Liver (tissue), 9 donors: ENCODE results near the gene TERT. TPM values are rescaled to one million over a fixed set of nuclear protein-coding genes. Genes with fewer than 3 reads are reported as not detected.

Source experiments
- DNase-seq: peaks from one replicate; pipeline ENCODE4 v3.0.0-alpha.2; 2017; ENCODE audit warnings: low spot score
- H3K27ac ChIP-seq, 2 donors: one replicate each; pipeline ENCODE4 v1.7.0; 2013; ENCODE audit warnings: inconsistent platforms in 2 of 2, low read length in 2 of 2, control low read depth in 1 of 2, low read depth in 1 of 2, mild to moderate bottlenecking in 1 of 2
- H3K27me3 ChIP-seq, 4 donors: one replicate each; pipeline versions ENCODE4 v1.6.1 to v1.7.0; 2013; ENCODE audit warnings: low read length in 3 of 4, inconsistent platforms in 1 of 4, mild to moderate bottlenecking in 1 of 4, moderate library complexity in 1 of 4; ENCODE audit not compliant: control insufficient read depth in 4 of 4, insufficient read depth in 4 of 4
- H3K36me3 ChIP-seq, 4 donors: one replicate each; pipeline versions ENCODE4 v1.6.1 to v1.7.0; 2013; ENCODE audit warnings: low read length in 3 of 4, mild to moderate bottlenecking in 3 of 4, low read depth in 1 of 4, moderate library complexity in 1 of 4; ENCODE audit not compliant: control insufficient read depth in 4 of 4, insufficient read depth in 3 of 4
- H3K4me1 ChIP-seq, 4 donors: one replicate each; pipeline versions ENCODE4 v1.6.1 to v1.7.0; 2013; ENCODE audit warnings: low read length in 3 of 4, mild to moderate bottlenecking in 3 of 4, moderate library complexity in 1 of 4; ENCODE audit not compliant: control insufficient read depth in 4 of 4, insufficient read depth in 4 of 4
- H3K4me3 ChIP-seq, 3 donors: one replicate each; pipeline versions ENCODE4 v1.6.1 to v1.7.0; 2013; ENCODE audit warnings: low read length in 3 of 3, control low read depth in 1 of 3, low read depth in 1 of 3, mild to moderate bottlenecking in 1 of 3
- H3K9ac ChIP-seq, 2 donors: one replicate each; pipeline ENCODE4 v1.7.0; 2013; ENCODE audit warnings: low read length in 2 of 2, mild to moderate bottlenecking in 2 of 2, moderate library complexity in 2 of 2, control low read depth in 1 of 2, low read depth in 1 of 2
- H3K9me3 ChIP-seq, 4 donors: one replicate each; pipeline versions ENCODE4 v1.6.1 to v1.7.0; 2013; ENCODE audit warnings: low read length in 3 of 4; ENCODE audit not compliant: control insufficient read depth in 4 of 4
- EGR1 ChIP-seq, 2 donors: IDR thresholded peaks; 2 replicates each; pipeline ENCODE4 v1.6.1; 2016 to 2018; ENCODE audit warnings: antibody characterized with exemption in 2 of 2, low read depth in 2 of 2
- FOXA1 ChIP-seq: IDR thresholded peaks from 2 replicates; pipeline ENCODE4 v1.6.1; 2016; ENCODE audit warnings: antibody characterized with exemption
- FOXA2 ChIP-seq: IDR thresholded peaks from 2 replicates; pipeline ENCODE4 v1.6.1; 2016; ENCODE audit warnings: antibody characterized with exemption
- GABPA ChIP-seq, 2 donors: IDR thresholded peaks in 1 of 2; conservative IDR thresholded peaks in 1 of 2; 2 replicates each; pipeline ENCODE4 v1.6.1; 2016; ENCODE audit warnings: antibody characterized with exemption in 2 of 2, mild to moderate bottlenecking in 1 of 2, moderate library complexity in 1 of 2
- HNF4A ChIP-seq, 2 donors: conservative IDR thresholded peaks; 2 replicates each; pipeline ENCODE4 v1.6.1; 2016; ENCODE audit warnings: antibody characterized with exemption in 2 of 2, mild to moderate bottlenecking in 2 of 2
- HNF4G ChIP-seq: IDR thresholded peaks from 2 replicates; pipeline ENCODE4 v1.6.1; 2016; ENCODE audit warnings: antibody characterized with exemption
- JUND ChIP-seq, 2 donors: IDR thresholded peaks; 2 replicates each; pipeline ENCODE4 v1.6.1; 2016; ENCODE audit warnings: antibody characterized with exemption in 2 of 2
- NR2F2 ChIP-seq: IDR thresholded peaks from 2 replicates; pipeline ENCODE4 v1.6.1; 2016; ENCODE audit warnings: antibody characterized with exemption
- RAD21 ChIP-seq, 2 donors: IDR thresholded peaks; 2 replicates each; pipeline ENCODE4 v1.6.1; 2016; ENCODE audit warnings: antibody characterized with exemption in 2 of 2, mild to moderate bottlenecking in 2 of 2
- RXRA ChIP-seq, 2 donors: IDR thresholded peaks; 2 replicates each; pipeline ENCODE4 v1.6.1; 2017 to 2018; ENCODE audit warnings: antibody characterized with exemption in 2 of 2, mild to moderate bottlenecking in 1 of 2
- SP1 ChIP-seq: IDR thresholded peaks from 2 replicates; pipeline ENCODE4 v1.6.1; 2018; ENCODE audit warnings: antibody characterized with exemption, mild to moderate bottlenecking
- TAF1 ChIP-seq: conservative IDR thresholded peaks from 2 replicates; pipeline ENCODE4 v1.6.1; 2016; ENCODE audit warnings: antibody characterized with exemption, mild to moderate bottlenecking
- YY1 ChIP-seq: IDR thresholded peaks from 2 replicates; pipeline ENCODE4 v1.6.1; 2016; ENCODE audit warnings: antibody characterized with exemption, mild to moderate bottlenecking
- WGBS: extraction: QIAGEN DNeasy Blood & Tissue Kit; methylation state at CpG from one replicate; pipeline ENCODE4 v1.1.7; 2013; 5-methylcytosine and 5-hydroxymethylcytosine counted together
- polyA plus RNA-seq, 2 donors: library from polyadenylated mRNA; stranded (reverse) in 1 of 2; unstranded in 1 of 2; fragments of 200-250 nt in 1 of 2; fragments of >200 nt in 1 of 2; fragmentation: Nextera tagmentation in 1 of 2; extraction: Ambion mirVana in 1 of 2; gene quantifications; one replicate each; pipeline versions ENCODE4 v1.2.1 to v1.2.3, GENCODE V29; 2013 to 2015
- total RNA-seq, 2 donors: library from RNA; depleted of rRNA; stranded (reverse); fragments of >200 nt; gene quantifications; one replicate each; pipeline ENCODE4 v1.2.3, GENCODE V29; 2014
- TF ChIP-seq, protein P1 (sequence below): IDR thresholded peaks from 2 replicates; pipeline ENCODE4 v1.6.1; 2016; ENCODE audit warnings: antibody characterized with exemption
- TF ChIP-seq, protein P2 (sequence below): IDR thresholded peaks from 2 replicates; pipeline ENCODE4 v1.6.1; 2016; ENCODE audit warnings: antibody characterized with exemption
- TF ChIP-seq, protein P3 (sequence below): IDR thresholded peaks from 2 replicates; pipeline ENCODE4 v1.6.1; 2016; ENCODE audit warnings: antibody characterized with exemption, mild to moderate bottlenecking
- TF ChIP-seq, protein P4 (sequence below): IDR thresholded peaks from 2 replicates; pipeline ENCODE4 v1.6.1; 2016; ENCODE audit warnings: antibody characterized with exemption
- TF ChIP-seq, protein P5 (sequence below): fragments of 150-350 bp; IDR thresholded peaks from 2 replicates; pipeline ENCODE4 v1.5.1; 2017; ENCODE audit warnings: improper control_type of control experiment, low read depth, low read length; ENCODE audit not compliant: missing input control
- donor health status: healthy.
- donor health status: healthy.
- donor health status: healthy.
- donor health status: healthy.
- donor health status: healthy.

TERT gene
- total and polyA plus RNA-seq, 4 donors: 0.14 TPM; not detected in 3

DNA sequence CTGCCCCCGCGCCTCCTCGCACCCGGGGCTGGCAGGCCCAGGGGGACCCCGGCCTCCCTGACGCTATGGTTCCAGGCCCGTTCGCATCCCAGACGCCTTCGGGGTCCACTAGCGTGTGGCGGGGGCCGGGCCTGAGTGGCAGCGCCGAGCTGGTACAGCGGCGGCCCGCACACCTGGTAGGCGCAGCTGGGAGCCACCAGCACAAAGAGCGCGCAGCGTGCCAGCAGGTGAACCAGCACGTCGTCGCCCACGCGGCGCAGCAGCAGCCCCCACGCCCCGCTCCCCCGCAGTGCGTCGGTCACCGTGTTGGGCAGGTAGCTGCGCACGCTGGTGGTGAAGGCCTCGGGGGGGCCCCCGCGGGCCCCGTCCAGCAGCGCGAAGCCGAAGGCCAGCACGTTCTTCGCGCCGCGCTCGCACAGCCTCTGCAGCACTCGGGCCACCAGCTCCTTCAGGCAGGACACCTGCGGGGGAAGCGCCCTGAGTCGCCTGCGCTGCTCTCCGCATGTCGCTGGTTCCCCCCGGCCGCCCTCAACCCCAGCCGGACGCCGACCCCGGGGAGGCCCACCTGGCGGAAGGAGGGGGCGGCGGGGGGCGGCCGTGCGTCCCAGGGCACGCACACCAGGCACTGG lies 548 bp downstream of the TERT start:
- Histone ChIP-seq H3K4me1 (peaks cover 2 to 8% (median 6%) of the 10 kb centered on the region in 4 donors), H3K4me3 (no peak overlapping the region), H3K27me3 (peaks cover 0 to 16% (median 0%) of the 10 kb centered on the region in 4 donors), H3K27ac (no peak overlapping the region), H3K36me3 (no peaks in the 10 kb centered on the region), H3K9ac (no peak overlapping the region), H3K9me3 (no peaks in the 10 kb centered on the region)
- DNase-seq: no peak
- WGBS: 32% methylated on average over 69 of the region's 69 CpGs
- TF ChIP-seq, protein P1, sequence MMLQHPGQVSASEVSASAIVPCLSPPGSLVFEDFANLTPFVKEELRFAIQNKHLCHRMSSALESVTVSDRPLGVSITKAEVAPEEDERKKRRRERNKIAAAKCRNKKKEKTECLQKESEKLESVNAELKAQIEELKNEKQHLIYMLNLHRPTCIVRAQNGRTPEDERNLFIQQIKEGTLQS: no peak
- TF ChIP-seq GABPA (IDR thresholded peaks at IDR 0.05 in 1 of 2, conservative IDR thresholded peaks at IDR 0.05 in 1 of 2): no peak

DNA sequence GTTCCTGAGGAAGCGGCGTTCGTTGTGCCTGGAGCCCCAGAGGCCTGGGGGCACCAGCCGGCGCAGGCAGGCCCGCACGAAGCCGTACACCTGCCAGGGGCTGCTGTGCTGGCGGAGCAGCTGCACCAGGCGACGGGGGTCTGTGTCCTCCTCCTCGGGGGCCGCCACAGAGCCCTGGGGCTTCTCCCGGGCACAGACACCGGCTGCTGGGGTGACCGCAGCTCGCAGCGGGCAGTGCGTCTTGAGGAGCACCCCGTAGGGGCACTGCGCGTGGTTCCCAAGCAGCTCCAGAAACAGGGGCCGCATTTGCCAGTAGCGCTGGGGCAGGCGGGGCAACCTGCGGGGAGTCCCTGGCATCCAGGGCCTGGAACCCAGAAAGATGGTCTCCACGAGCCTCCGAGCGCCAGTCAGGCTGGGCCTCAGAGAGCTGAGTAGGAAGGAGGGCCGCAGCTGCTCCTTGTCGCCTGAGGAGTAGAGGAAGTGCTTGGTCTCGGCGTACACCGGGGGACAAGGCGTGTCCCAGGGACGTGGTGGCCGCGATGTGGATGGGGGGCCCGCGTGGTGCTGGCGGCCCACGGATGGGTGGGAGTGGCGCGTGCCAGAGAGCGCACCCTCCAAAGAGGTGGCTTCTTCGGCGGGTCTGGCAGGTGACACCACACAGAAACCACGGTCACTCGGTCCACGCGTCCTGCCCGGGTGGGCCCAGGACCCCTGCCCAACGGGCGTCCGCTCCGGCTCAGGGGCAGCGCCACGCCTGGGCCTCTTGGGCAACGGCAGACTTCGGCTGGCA lies 1.3 kb downstream of the TERT start:
- peaks cover 2 to 8% (median 6%) of the 10 kb centered on the region in 4 donors for H3K4me1 ChIP-seq
- no peak overlapping the region for H3K9ac ChIP-seq
- no peak overlapping the region for H3K4me3 ChIP-seq
- no peak for DNase-seq
- H3K36me3 ChIP-seq: no peaks in the 10 kb centered on the region
- H3K9me3 ChIP-seq: no peaks in the 10 kb centered on the region
- peaks cover 0 to 16% (median 0%) of the 10 kb centered on the region in 4 donors for H3K27me3 ChIP-seq
- TF ChIP-seq YY1 (no peak), FOXA1 (no peak), RAD21 (IDR thresholded peaks at IDR 0.05) (no peak), FOXA2 (no peak), SP1 (no peak), HNF4G (no peak), HNF4A (conservative IDR thresholded peaks at IDR 0.05) (no peak), RXRA (IDR thresholded peaks at IDR 0.05) (no peak), GABPA (IDR thresholded peaks at IDR 0.05 in 1 of 2, conservative IDR thresholded peaks at IDR 0.05 in 1 of 2) (no peak), EGR1 (IDR thresholded peaks at IDR 0.05; ENCODE audit: low read depth in 2 of 2) (no peak), JUND (IDR thresholded peaks at IDR 0.05) (no peak), NR2F2 (no peak), TAF1 (no peak)
- TF ChIP-seq, protein P2, sequence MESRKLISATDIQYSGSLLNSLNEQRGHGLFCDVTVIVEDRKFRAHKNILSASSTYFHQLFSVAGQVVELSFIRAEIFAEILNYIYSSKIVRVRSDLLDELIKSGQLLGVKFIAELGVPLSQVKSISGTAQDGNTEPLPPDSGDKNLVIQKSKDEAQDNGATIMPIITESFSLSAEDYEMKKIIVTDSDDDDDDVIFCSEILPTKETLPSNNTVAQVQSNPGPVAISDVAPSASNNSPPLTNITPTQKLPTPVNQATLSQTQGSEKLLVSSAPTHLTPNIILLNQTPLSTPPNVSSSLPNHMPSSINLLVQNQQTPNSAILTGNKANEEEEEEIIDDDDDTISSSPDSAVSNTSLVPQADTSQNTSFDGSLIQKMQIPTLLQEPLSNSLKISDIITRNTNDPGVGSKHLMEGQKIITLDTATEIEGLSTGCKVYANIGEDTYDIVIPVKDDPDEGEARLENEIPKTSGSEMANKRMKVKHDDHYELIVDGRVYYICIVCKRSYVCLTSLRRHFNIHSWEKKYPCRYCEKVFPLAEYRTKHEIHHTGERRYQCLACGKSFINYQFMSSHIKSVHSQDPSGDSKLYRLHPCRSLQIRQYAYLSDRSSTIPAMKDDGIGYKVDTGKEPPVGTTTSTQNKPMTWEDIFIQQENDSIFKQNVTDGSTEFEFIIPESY: no peak
- TF ChIP-seq, protein P3, sequence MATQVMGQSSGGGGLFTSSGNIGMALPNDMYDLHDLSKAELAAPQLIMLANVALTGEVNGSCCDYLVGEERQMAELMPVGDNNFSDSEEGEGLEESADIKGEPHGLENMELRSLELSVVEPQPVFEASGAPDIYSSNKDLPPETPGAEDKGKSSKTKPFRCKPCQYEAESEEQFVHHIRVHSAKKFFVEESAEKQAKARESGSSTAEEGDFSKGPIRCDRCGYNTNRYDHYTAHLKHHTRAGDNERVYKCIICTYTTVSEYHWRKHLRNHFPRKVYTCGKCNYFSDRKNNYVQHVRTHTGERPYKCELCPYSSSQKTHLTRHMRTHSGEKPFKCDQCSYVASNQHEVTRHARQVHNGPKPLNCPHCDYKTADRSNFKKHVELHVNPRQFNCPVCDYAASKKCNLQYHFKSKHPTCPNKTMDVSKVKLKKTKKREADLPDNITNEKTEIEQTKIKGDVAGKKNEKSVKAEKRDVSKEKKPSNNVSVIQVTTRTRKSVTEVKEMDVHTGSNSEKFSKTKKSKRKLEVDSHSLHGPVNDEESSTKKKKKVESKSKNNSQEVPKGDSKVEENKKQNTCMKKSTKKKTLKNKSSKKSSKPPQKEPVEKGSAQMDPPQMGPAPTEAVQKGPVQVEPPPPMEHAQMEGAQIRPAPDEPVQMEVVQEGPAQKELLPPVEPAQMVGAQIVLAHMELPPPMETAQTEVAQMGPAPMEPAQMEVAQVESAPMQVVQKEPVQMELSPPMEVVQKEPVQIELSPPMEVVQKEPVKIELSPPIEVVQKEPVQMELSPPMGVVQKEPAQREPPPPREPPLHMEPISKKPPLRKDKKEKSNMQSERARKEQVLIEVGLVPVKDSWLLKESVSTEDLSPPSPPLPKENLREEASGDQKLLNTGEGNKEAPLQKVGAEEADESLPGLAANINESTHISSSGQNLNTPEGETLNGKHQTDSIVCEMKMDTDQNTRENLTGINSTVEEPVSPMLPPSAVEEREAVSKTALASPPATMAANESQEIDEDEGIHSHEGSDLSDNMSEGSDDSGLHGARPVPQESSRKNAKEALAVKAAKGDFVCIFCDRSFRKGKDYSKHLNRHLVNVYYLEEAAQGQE: no peak
- TF ChIP-seq, protein P4, sequence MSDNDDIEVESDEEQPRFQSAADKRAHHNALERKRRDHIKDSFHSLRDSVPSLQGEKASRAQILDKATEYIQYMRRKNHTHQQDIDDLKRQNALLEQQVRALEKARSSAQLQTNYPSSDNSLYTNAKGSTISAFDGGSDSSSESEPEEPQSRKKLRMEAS: no peak
- TF ChIP-seq, protein P1: no peak
- TF ChIP-seq, protein P5, sequence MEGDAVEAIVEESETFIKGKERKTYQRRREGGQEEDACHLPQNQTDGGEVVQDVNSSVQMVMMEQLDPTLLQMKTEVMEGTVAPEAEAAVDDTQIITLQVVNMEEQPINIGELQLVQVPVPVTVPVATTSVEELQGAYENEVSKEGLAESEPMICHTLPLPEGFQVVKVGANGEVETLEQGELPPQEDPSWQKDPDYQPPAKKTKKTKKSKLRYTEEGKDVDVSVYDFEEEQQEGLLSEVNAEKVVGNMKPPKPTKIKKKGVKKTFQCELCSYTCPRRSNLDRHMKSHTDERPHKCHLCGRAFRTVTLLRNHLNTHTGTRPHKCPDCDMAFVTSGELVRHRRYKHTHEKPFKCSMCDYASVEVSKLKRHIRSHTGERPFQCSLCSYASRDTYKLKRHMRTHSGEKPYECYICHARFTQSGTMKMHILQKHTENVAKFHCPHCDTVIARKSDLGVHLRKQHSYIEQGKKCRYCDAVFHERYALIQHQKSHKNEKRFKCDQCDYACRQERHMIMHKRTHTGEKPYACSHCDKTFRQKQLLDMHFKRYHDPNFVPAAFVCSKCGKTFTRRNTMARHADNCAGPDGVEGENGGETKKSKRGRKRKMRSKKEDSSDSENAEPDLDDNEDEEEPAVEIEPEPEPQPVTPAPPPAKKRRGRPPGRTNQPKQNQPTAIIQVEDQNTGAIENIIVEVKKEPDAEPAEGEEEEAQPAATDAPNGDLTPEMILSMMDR: no peak
- H3K27ac ChIP-seq: no peak overlapping the region
- WGBS: 92% methylated on average over 60 of the region's 60 CpGs
